HS-27A (cell line): ENCODE measurements around the gene FMNL2.
"Not testable (repeated sequence)": the region's sequence is repeated elsewhere in the genome, so short reads cannot be mapped to it uniquely, and the experiment has no call there.

ENCODE experiments used
- DNase-seq: peaks from one replicate; pipeline ENCODE4 v3.0.0-alpha.2; 2012; ENCODE audit warnings: low read depth, missing footprints

Gene FMNL2

DNA sequence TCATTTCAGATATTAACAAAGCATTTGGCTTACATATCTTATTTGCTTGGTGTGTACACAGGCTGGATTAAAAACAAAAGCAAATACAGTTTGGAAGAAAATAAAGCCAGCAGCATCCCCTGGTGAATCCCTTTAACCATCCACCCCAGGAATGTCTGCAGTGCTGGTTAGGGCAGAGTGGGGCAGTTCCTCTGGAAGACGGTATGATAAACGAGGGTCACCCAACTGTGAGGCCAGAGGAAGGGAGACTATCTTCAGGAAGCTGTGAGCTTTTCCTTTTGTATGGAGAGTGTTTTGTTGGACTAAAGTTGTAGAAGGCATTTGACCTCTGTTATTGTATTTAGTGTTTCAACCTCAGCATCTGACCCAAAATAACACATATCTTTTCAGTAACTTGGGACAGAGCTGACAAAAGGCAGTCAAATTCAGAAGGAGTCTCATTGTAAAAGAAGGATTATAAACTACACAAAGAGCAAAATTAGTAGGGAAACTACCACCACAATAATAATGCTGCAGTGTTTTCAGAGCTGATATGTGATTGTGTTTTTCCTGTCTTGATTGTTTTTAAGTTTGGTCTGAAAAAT is 159.1 kb downstream of the FMNL2 start:
- no peak for DNase-seq

DNA sequence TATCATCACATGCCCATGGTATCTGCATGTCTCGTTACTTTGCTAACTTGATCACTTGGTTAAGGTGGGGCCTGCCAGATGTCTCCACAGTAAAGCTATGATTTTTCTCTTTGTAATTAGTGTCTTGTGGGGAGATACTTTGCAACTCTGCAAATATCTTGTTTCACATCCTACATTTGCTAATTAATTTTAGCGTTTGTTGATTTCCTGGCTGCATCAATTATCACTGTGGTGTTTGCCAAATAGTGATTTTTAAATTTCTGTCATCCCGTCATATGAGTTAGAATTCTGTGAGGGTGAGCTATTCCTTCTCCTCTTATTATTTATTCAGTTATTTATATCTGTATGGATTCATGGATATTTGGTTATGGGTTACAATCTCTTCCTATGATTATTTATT is 161.4 kb downstream of the FMNL2 start:
- DNase-seq = no peak

DNA sequence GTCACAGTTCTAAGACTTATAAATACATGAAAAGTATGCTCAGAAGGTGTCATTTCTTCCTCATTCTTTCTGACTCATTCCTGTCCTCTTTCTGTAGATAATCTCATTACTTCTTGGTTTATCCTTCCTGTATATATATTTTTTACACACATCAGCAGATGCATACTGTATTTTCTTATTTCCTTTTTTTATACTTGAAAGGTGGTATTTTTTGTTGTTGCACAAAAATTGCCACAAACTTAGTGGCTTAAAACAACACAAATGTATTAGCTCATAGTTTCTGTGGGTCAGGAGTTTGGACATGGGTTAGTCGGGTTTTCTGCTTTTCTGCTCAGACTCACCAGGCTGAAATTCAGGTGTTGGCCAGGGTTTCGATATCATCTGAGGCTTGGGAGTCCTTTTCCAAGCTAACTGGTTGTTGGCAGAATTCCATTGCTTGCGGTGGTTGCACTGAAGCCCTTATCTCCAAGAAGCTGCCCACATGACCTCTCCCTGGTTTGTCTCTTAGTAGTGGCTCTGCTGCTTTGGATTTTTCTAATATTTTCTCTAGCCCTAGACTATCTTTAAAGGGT is 162.6 kb downstream of the FMNL2 start:
- peak; percentile 26 for DNase-seq

DNA sequence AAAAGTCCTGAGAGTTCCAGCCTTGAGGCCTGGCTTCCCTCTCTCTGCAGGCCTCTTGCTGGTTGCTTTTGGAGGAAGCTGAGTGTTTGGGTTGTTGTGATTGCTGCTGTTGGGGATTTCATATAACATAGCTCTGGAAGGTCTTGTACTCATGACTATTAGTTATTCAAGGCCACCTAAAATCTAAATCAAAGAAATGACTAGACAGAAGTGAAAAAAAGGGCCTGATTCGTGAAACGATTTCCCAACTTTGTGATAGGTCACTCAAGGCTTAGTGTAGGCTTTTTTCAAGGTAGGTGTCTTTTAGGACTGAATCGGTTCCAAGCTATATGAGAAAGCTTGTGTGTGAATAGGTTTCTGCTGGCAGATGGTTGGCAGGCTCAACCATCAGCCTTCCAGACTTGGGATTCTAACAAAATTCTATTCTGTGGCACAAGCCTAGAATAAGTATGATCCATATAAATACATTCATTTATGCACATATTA is 164.4 kb downstream of the FMNL2 start:
- DNase-seq = no peak

DNA sequence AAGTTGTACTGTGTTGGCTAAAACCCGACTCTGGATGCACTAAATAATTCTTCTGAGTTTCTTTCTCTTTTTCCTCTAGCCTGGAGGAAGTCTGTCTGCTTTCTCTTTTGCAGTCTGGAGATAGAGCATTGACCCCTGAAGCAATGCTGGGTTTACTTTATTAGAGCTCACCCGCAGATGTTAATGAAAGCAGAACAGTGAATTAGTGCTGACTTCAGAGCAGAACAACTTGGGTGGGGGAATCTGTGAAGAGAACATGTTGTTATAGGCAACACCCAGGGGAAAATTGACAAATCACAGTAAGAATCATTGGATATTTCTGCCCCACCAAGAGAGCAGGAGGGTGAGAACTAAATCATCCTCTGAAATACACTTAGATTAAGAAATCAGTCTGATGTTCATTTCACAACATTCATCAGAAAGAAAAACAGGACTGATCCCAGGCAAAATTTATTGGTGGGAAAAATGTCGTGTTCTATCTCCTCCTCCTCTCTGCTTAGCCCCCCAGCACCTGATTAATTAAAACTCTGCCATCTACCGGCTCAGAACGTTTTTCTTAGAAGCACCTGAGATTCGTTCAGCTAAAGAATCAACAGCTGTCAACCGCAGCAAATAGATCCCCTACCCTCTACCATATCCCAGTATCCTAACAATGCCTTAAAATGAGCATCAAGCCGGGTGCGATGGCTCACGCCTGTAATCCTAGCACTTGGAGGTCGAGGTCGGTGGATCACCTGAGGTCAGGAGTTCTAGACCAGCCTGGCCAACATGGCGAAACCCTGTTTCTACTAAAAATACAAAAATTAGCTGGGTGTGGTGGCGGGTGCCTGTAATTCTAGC is 165.1 kb downstream of the FMNL2 start:
- no peak for DNase-seq

DNA sequence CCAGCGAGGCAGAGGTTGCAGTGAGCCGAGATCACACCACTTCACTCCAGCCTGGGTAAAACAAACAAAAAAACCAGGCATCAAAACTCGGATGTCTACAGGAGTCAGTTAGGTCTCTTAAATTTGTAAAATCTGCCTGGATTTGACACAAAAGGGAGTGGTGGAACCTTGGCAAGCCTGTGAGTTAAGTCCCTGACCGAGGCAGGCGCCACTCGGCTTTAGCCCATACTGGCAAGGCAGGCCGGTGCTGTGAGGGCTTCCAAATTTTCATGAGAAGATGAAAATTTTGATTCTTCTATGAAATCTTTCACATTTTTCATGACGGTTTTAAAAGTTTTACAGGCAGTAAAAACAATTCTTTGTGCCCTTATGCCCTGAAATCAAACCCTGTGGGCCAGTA is 165.8 kb downstream of the FMNL2 start:
- no peak for DNase-seq

DNA sequence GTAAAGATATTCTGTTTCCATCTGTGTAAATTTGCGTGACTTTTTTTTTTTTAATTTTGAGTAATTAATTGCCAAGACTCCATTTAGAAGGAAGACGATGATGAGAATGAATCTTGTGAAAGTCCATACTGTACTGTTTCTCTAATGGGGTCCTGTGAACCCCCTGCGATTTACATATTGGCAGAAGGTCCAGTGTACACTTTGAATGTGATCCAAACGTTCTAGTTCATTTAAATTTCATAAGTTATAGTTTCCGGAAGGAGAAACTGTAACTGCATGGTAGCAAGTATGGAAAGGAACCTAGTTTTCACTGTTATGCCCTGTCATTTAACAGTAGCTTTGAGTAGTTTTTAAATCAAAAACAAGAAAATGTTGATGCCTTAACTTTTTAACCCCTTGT is 166.7 kb downstream of the FMNL2 start:
- no peak for DNase-seq

DNA sequence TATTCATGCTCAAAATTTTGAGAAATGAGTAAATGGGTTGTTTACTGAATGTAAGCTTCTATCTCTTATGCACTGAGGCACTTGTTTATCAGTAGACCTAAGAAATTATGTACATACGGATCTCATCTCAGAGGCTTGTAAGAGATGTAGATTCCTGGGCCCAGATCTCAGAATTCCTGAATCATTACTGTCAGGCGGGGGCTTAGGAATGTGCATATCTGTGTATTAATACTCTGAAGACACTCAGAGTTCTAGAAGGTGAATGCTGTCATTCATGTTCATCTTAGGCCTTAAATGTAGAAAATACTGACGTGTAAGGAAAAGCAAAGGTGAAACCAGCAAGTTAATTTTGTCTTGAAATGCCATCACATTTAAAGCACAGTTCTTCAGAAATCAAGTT is 169.6 kb downstream of the FMNL2 start:
- no peak for DNase-seq

DNA sequence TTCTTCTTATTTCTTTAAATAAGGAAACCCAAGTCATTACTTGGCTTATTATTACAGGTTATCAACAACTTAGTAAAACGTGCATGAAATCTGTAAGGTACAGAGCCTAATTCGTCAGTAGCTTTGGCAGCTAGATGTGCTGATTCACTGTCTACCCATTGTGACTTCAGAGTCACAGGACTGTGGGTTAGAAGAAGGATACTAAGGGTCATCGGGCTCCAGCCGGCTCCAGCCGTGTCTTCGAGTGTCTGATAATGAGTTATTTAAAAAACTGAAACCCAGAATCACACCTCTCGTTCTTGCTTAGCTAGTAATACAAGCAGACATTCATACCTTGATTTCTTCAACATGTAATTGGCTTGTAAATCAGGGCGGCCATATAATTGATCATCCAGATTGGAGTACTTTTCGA is 170.5 kb downstream of the FMNL2 start:
- no peak for DNase-seq

DNA sequence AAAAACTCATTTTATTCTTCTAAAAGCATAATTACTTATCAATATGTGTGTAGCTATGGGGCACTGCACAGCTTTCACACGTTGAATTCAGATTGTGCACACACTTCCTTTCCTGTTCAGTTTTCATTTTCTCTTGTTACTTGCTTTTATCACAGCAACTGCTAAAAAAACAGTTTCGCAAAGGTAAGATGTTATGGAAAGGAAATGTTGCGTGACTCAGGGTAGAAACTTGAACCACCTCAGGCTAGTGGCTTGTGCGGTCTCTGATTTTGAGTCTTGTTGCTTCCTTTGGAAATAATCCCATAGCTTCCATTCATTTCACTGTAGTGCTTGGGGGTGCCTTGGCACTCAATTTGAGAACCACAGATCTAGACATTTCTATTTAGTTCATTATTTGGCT is 171.9 kb downstream of the FMNL2 start:
- no peak for DNase-seq

DNA sequence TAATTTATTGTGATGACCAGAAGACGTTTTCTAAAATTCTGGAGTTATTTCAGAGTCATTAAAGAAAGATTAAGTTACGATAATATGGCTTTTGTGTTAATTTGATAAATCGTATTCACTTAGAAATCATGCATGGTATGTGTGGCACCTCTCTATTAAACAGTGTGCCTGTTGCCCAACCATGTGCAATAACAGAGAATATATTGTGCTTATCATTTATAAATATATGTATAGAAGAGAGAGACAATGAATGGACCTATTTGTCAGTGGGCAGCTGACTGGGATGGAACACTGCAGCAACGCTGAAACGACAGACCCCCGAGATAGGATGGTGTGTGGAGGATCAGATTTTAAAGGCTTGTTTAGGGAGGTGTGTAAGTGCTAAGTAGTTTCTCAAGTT is 172.9 kb downstream of the FMNL2 start:
- DNase-seq = no peak

DNA sequence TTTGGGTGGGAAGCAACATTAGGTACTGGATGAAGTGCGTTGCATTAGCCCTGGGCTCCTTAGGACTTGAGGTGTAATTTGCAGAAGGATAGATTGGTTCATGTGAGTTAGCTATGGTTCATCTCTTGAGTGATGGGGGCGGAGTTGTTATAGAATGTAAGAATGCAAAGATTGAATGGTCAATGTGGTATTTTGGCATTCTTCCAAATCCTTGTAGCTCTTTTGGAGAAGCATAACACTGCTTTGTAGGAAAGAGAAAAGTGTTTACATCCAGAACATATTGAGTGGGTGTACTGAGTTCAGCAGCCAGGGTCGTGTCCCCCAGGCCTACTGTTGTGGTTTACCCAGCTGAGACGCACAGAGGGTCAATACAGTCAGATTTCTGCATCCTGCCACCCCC is 173.5 kb downstream of the FMNL2 start:
- no peak for DNase-seq

DNA sequence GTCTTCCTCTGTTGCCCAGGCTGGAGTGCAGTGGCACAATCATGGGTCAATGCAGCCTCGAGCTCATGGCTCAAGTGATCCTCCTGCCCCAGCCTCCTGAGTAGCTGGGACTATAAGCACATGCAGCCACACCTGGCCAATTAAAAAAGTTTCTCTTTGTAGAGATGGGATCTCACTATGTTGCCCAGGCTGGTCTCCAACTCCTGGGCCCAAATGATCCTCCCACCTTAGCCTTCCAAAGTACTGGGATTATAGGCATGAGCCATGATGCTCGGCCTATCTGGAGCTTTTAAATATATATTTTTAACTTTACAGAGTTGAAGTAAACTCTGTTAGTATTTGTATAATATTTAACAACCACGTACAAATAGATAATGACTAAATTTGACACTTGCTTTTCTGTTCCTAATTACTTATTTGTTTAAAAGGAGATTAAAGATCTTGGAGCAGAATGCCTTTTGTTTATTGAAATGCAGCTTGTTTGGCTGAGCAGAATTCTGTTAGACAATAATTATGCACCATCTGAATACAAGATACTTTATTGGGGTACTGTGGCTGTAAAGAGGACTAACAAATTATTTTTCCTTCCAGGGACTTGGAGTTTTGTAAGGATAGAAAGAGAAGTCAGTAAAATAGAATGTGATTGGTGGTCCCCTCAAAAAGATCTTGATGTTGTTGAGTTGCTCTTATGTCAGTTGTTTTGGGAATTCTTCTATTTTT is 175.0 kb downstream of the FMNL2 start:
- DNase-seq = no peak

DNA sequence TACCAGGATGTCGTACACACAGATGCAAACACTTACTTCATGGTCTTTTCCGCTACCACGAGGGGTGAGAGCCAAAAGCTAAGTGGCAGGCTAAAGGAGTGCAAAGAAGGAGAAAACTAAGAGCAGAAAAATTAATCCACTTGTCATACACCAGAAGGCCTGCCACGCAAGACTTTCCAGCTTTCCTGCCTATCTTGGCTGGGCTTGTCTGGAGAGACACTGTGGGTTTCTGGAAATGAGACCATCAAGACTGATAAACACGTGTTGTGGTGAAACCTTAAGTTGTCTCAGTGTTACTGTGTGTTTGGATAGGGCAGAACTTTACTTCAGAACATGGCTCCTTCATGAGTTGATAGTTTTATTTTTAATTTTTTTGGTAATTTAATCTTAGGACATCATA is 175.6 kb downstream of the FMNL2 start:
- no peak for DNase-seq

DNA sequence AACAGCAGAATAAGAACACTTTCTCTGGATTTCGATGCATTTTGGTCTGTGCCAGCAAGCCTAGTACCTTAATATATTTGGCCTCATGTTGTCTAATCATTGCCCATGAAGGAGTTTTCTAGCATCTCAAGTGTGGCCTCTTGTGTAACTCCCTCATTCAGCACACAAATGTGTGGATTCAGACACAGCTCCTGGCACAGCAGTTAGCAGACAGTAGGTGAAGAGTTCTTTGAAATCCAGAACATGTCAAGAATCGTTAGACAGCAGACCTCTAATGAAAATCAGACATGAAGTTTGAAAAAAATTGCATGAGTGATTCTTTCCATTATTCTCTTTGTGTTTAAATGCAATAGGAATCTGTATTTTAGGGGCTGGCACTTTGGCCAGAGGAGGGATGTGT is 177.0 kb downstream of the FMNL2 start:
- DNase-seq = no peak

DNA sequence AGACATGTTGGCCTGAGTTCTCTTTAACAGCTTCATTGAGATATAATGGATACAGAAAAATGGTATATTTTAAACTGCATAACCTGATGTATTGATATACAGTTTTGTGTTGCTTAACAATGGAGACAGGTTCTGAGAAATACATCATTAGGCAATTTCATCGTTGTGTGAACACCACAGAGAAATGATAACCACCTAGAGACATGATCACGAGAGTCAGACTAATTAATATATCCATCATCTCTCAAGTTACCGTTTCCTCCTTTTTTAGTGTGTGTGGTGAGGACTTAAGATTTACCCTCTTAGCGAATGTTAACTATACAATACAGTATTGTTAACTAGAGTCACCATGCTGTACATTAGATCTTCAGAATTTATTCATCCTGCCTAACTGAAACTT is 178.1 kb downstream of the FMNL2 start:
- DNase-seq = no peak

DNA sequence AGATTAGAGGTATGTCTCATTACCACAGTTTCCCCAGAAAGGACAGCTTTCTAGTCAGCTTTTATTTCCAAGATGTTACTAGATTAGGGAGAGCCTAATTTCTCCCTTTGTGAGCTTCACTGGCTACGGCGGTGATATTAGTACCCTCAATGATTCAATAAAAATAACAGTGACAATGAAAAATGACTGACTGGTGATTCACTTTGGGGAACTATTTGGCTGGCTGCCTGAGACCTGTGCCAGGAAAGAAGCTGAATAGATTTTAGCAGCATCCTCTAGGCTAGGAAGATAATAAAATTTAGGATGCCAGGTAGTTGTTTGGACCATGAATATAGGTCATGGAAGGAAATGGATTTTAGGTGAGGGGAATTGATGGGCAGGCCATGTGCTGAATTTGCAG is 178.7 kb downstream of the FMNL2 start:
- DNase-seq = no peak

DNA sequence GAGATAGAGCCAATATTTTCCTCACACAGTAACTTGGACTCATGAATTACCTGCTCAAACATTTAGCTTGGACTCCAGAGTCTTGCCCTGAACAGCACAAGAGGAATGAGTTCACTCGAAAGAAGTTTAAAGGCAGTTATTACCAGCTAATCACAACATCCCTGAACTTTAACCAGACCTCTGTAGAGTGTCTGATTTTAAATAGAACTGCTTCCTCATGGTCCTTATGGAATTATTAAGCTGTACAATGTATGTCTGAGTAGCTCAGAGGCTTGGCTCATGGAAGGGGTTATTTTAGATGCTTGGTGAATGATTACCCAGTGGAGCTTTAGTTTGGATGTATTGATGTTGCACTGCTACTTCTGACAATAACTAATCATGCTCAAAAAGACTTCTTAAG is 183.1 kb downstream of the FMNL2 start:
- DNase-seq = no peak

DNA sequence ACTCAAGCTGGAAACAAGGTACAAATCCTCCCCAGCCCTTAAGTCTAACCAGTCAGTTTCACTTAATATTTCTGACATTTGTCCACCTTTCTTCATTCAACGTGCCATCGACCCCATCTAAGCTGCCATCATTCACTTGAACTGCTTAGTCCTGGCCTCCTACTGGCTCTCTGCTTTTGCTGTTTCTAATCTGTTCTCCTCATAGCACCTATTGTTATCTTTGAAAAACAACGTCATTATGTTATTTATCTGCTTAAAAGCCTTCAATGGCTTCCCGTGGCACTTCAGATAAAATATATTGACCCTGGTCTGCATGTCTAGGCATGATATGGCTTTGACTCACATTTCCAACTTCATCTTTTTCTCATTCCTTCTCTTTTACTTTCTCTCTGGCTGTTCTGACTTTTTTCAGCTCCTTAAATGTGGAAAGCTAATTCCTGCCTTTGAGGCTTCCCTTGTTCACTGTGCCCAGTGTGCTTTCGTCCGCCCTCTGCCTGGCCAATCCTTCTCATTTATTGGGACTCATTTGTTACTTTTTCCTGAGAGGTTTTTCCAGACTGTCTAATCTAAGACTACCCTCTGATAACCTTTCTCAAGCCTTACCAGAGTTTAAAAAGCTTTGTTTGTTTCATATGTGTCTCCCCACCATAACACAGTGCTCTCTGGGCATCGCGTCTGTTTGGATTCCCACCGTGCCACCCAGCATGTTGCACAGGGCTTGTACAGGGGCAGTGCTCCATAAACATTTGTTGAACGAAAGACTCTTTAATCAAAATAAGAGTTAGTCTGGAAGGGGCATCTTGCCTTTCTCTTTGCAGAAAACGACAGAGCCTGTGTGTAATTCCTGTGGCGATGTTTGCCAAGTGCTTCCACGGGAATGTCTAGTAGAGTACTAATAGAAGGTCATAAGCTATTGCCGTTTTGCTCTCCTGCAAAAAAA is 183.9 kb downstream of the FMNL2 start:
- no peak for DNase-seq

DNA sequence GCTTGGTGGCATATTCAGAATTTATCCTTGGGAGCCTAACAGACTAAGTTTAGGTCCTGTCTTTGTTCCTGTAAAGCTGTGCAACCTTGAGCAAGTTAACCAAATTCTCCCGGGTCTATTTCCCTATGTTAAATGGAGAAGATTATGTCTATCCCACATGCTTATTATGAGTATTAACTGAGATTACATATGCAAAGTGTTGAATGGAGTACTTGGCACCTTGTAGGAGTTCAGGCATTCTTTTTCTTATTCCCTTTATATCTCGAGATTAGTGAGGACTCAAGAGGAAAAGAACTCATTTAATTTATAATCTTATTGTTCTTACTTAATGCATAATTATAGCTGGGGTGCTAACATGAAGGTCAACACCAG is 184.6 kb downstream of the FMNL2 start:
- DNase-seq = no peak

DNA sequence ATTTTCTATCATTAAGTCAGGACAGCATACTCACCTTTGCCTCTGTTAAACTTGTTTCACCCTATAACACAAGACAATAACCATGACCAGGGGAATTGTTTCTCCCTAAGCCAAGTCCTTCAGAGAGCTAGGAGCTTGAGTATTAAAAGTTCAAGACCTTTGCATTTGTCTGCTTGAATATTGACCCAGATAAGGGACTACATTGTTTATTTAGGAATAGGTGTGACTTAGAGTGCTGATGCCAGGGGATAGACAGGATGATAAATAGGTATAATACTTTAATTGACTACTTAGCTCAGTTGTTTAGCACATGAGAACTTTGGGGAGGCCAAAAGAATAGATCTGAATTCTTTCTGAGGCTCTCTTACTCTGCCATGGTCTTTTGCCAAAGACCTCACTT is 185.8 kb downstream of the FMNL2 start:
- DNase-seq = no peak

DNA sequence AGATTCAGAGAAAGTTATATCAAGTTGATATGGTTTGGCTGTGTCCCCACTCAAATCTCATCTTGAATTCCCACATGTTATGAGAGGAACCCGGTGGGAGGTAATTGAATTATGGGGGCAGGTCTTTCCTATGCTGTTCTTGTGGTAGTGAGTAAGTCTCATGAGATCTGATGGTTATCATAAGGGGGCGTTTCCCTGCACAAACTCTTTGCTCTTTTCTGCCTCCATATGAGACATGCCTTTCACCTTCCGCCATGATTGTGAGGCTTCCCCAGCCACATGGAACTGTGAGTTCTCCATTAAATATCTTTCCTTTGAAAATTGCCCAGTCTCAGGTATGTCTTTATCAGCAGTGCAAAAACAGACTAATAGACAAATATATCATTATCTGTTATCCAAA is 187.5 kb downstream of the FMNL2 start:
- not testable (repeated sequence) for DNase-seq
